22Rv1 (cell line): Measurements from ENCODE around the gene C6orf47.

ENCODE experiments used
- CTCF ChIP-seq: fragments of 450-650 bp; IDR thresholded peaks from 2 replicates; pipeline ENCODE4 v1.5.1; 2017; ENCODE audit warnings: mild to moderate bottlenecking
- ZFX ChIP-seq: fragments of 450-650 bp; IDR thresholded peaks from 2 replicates; pipeline ENCODE4 v1.6.1; 2017; ENCODE audit warnings: antibody characterized with exemption, borderline replicate concordance

GRCh38 chr6:31658158-31658688, 2.4 kb downstream of the C6orf47 start:
- TF ChIP-seq CTCF (no peak), ZFX (no peak)
